ENCODE results near the gene COL4A1. TPM values are rescaled to one million over a fixed set of nuclear protein-coding genes. Genes with fewer than 3 reads are reported as not detected.

The COL4A1 gene
- polyA plus RNA-seq, 2 of the 4 experiments (the other 2 are of a cell fraction) = 23.8 to 71.3 TPM

DNA sequence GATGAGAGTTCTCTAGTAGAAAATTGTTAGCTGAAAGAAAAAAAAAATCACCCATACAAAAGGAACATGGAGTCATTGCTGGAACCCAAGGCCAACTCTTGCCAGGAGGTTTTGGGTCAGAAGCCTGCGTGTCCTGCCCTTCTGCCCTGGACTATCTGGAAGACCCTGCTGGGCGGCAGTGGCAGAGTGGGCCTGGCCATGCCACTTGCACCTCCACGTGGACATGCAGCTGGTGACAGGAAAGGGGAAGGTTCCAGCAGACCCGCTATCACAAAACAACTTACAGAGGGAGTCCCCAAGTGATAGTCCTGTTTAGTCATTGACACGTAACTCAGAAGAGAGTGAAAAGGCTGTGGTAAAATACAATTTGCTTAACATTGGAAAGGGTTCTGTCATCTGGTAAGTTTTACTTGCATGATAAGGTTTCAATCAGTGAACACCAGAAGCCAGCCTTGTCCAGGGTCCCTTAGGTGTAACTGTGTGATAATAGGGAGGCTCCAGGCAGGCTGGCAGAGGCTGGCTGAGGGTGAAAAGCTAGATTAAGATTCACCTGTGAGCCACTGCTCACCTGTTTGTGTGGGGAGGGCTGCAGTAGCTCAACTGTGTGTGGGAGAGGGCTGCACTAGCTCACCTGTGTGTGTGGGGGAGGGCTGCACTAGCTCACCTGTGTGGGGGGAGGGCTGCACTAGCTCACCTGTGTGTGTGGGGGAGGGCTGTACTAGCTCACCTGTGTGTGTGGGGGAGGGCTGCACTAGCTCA is 47.9 kb upstream of the COL4A1 start:
- TF ChIP-seq ATOH8 (CRISPR knock-in tag; IDR thresholded peaks at IDR 0.05; ENCODE audit: low read depth) (no peak), MAX (IDR thresholded peaks at IDR 0.05) (no peak), EP300 (IDR thresholded peaks at IDR 0.05) (no peak)
- ATAC-seq = no peak
- FAIRE-seq = no peak
- POLR2A ChIA-PET = no interaction called here
- no peak overlapping the region for H3K4me2 ChIP-seq
- peaks cover 26% of the 10 kb centered on the region for H3K4me1 ChIP-seq
- 87% methylated on average over 5 of the region's 5 CpGs for WGBS (ENCODE audit: missing lambda C conversion rate)
- no peak overlapping the region for H3K27ac ChIP-seq
- DNase-seq (ENCODE audit: low read depth in 1 of 2, low spot score in 1 of 2) = no peak
- H3K9me3 ChIP-seq = no peaks in the 10 kb centered on the region
- H3K4me3 ChIP-seq = no peak overlapping the region
- CTCF ChIA-PET = interaction anchor here (1.0 kb wide), 1 partner anchor 44 kb away, joined by 4 read pairs; no protein-coding TSS in a partner anchor

- peaks cover 30% of the 10 kb centered on the region for H3K4me1 ChIP-seq
- H3K9me3 ChIP-seq = no peaks in the 10 kb centered on the region
- ATAC-seq (no peak), DNase-seq (ENCODE audit: low read depth in 1 of 2, low spot score in 1 of 2) (no peak), FAIRE-seq (no peak)
- H3K27ac ChIP-seq = peak overlapping the region in 1 of 2 experiments; percentile 38; a peak in 1 of 6 replicates
- 71% methylated on average over 6 of the region's 6 CpGs for WGBS (ENCODE audit: missing lambda C conversion rate)
- no peak for TF ChIP-seq SMC3 (IDR thresholded peaks at IDR 0.05)
- no peak for TF ChIP-seq RARB (CRISPR knock-in tag; IDR thresholded peaks at IDR 0.05)
- no peak for TF ChIP-seq RFX5 (IDR thresholded peaks at IDR 0.05)
- TF ChIP-seq ZC3H11A (IDR thresholded peaks at IDR 0.05) = no peak
- TF ChIP-seq ZSCAN20 (CRISPR knock-in tag; IDR thresholded peaks at IDR 0.05) = no peak
- TF ChIP-seq POLR2AphosphoS2 (conservative IDR thresholded peaks at IDR 0.05; ENCODE audit: low read length) = no peak
- TF ChIP-seq EHMT2 (IDR thresholded peaks at IDR 0.05; ENCODE audit: low read depth) = no peak
- no peak for TF ChIP-seq HEYL (CRISPR knock-in tag; IDR thresholded peaks at IDR 0.05)
- TF ChIP-seq, protein P1, sequence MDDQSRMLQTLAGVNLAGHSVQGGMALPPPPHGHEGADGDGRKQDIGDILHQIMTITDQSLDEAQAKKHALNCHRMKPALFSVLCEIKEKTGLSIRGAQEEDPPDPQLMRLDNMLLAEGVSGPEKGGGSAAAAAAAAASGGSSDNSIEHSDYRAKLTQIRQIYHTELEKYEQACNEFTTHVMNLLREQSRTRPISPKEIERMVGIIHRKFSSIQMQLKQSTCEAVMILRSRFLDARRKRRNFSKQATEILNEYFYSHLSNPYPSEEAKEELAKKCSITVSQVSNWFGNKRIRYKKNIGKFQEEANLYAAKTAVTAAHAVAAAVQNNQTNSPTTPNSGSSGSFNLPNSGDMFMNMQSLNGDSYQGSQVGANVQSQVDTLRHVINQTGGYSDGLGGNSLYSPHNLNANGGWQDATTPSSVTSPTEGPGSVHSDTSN (IDR thresholded peaks at IDR 0.05) = no peak
- H3K4me2 ChIP-seq = no peak overlapping the region
- H3K4me3 ChIP-seq = no peak overlapping the region
- POLR2A ChIA-PET = no interaction called here
- CTCF ChIA-PET = interaction anchor here (1.0 kb wide), 1 partner anchor 45 kb away, joined by 4 read pairs; no protein-coding TSS in a partner anchor
Measured at GRCh38 chr13:110354123-110354627, 47.2 kb upstream of the COL4A1 start.

GRCh38 chr13:110353339-110353977 is 46.5 kb upstream of the COL4A1 start:
- no peaks in the 10 kb centered on the region for H3K9me3 ChIP-seq
- H3K4me3 ChIP-seq = no peak overlapping the region
- DNase-seq (ENCODE audit: low read depth in 1 of 2, low spot score in 1 of 2) = no peak
- CTCF ChIA-PET = no interaction called here
- no peak; a peak in 1 of 6 replicates for ATAC-seq
- H3K4me2 ChIP-seq = no peak overlapping the region
- POLR2A ChIA-PET = no interaction called here
- H3K4me1 ChIP-seq = peaks cover 37% of the 10 kb centered on the region
- WGBS (ENCODE audit: missing lambda C conversion rate) = 95% methylated on average over 12 of the region's 13 CpGs
- TF ChIP-seq NR3C1 (IDR thresholded peaks at IDR 0.05) (no peak), RAD21 (conservative IDR thresholded peaks at IDR 0.05 in 1 of 2, IDR thresholded peaks at IDR 0.05 in 1 of 2) (no peak), RNF2 (IDR thresholded peaks at IDR 0.05; ENCODE audit: borderline replicate concordance, low read depth) (no peak), HOXA7 (CRISPR knock-in tag; IDR thresholded peaks at IDR 0.05) (no peak), RARB (CRISPR knock-in tag; IDR thresholded peaks at IDR 0.05) (no peak), HEYL (CRISPR knock-in tag; IDR thresholded peaks at IDR 0.05) (no peak), HDAC2 (IDR thresholded peaks at IDR 0.05) (no peak), SMC3 (IDR thresholded peaks at IDR 0.05) (no peak), HMGXB4 (CRISPR knock-in tag; IDR thresholded peaks at IDR 0.05; ENCODE audit: borderline replicate concordance) (no peak), ZC3H11A (IDR thresholded peaks at IDR 0.05) (no peak)
- TF ChIP-seq, protein P1 (IDR thresholded peaks at IDR 0.05) = no peak
- TF ChIP-seq, protein P2, sequence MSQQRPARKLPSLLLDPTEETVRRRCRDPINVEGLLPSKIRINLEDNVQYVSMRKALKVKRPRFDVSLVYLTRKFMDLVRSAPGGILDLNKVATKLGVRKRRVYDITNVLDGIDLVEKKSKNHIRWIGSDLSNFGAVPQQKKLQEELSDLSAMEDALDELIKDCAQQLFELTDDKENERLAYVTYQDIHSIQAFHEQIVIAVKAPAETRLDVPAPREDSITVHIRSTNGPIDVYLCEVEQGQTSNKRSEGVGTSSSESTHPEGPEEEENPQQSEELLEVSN (IDR thresholded peaks at IDR 0.05; ENCODE audit: borderline replicate concordance, low read depth) = no peak
- H3K27ac ChIP-seq = peak overlapping the region in 1 of 2 experiments; percentile 27; a peak in 1 of 6 replicates
- no peak for FAIRE-seq

Data from A549 (cell line).